Right atrium auricular region (tissue), 2 donors: ENCODE results near the gene BRIP1. TPM values are rescaled to one million over a fixed set of nuclear protein-coding genes. Genes with fewer than 3 reads are reported as not detected.
"Not testable (repeated sequence)": the region's sequence is repeated elsewhere in the genome, so short reads cannot be mapped to it uniquely, and the experiment has no call there.

Experiments
- DNase-seq: peaks from one replicate; pipeline ENCODE4 v3.0.0-alpha.2; 2019; ENCODE audit warnings: low spot score
- H3K27ac ChIP-seq, 2 donors: fragments of 200-600 bp; sonication (generic); 1 replicate in 1 of 2; 2 replicates in 1 of 2; pipeline ENCODE4 v1.5.1; 2016 to 2019
- H3K27me3 ChIP-seq, 2 donors: fragments of 200-600 bp; sonication (generic); one replicate each; pipeline versions ENCODE4 v1.5.1 to v1.6.0; 2017 to 2019
- H3K36me3 ChIP-seq: fragments of 200-600 bp; sonication (generic); one replicate; pipeline ENCODE4 v1.5.1; 2016
- H3K4me1 ChIP-seq, 2 donors: fragments of 200-600 bp; sonication (generic); one replicate each; pipeline versions ENCODE4 v1.5.1 to v1.6.0; 2017 to 2019
- H3K4me3 ChIP-seq, 2 donors: fragments of 200-600 bp; sonication (generic); 1 replicate in 1 of 2; 2 replicates in 1 of 2; pipeline ENCODE4 v1.5.1; 2017 to 2019; ENCODE audit warnings: mild to moderate bottlenecking in 1 of 2, moderate library complexity in 1 of 2
- H3K9me3 ChIP-seq, 2 donors: fragments of 200-600 bp; sonication (generic); one replicate each; pipeline ENCODE4 v1.5.1; 2019
- total RNA-seq, 2 donors: library from RNA; depleted of rRNA; stranded (reverse); fragments of >200 nt; gene quantifications; one replicate each; pipeline ENCODE4 v1.1.0, GENCODE V29; 2016
- TF ChIP-seq, protein P1 (sequence below), 2 donors: fragments of 200-600 bp; sonication (generic); IDR thresholded peaks; one replicate each; pipeline ENCODE4 v1.5.1; 2019; ENCODE audit warnings: antibody characterized with exemption in 2 of 2

BRIP1 gene
- total RNA-seq, 2 donors from 2014 or later = not detected

DNA sequence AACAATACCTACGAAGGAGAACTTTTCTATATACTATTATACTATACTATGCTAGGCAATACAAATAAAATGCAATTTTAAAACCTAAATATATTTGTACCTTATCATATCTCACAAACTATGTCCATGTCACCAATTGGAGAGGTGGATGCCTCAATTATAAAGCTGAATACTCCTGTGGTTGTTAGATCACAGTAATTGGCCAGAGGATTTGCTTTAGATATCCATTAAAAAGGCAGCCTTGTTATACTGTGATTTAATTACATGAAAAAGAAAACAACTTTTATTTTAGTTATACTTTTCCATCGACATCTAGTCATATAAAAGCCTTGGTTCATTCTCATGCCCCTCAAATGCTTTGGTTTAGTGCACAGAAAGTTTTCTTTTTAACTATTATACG, 129.3 kb downstream of the BRIP1 start:
- H3K4me1 ChIP-seq = no peaks in the 10 kb centered on the region
- H3K27ac ChIP-seq = no peak overlapping the region
- no peaks in the 10 kb centered on the region for H3K36me3 ChIP-seq
- no peak for DNase-seq
- no peak overlapping the region for H3K4me3 ChIP-seq
- TF ChIP-seq, protein P1, sequence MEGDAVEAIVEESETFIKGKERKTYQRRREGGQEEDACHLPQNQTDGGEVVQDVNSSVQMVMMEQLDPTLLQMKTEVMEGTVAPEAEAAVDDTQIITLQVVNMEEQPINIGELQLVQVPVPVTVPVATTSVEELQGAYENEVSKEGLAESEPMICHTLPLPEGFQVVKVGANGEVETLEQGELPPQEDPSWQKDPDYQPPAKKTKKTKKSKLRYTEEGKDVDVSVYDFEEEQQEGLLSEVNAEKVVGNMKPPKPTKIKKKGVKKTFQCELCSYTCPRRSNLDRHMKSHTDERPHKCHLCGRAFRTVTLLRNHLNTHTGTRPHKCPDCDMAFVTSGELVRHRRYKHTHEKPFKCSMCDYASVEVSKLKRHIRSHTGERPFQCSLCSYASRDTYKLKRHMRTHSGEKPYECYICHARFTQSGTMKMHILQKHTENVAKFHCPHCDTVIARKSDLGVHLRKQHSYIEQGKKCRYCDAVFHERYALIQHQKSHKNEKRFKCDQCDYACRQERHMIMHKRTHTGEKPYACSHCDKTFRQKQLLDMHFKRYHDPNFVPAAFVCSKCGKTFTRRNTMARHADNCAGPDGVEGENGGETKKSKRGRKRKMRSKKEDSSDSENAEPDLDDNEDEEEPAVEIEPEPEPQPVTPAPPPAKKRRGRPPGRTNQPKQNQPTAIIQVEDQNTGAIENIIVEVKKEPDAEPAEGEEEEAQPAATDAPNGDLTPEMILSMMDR (IDR thresholded peaks at IDR 0.05) = no peak
- H3K9me3 ChIP-seq = peaks cover 0 to 14% of the 10 kb centered on the region in 2 donors
- H3K27me3 ChIP-seq = no peaks in the 10 kb centered on the region

DNA sequence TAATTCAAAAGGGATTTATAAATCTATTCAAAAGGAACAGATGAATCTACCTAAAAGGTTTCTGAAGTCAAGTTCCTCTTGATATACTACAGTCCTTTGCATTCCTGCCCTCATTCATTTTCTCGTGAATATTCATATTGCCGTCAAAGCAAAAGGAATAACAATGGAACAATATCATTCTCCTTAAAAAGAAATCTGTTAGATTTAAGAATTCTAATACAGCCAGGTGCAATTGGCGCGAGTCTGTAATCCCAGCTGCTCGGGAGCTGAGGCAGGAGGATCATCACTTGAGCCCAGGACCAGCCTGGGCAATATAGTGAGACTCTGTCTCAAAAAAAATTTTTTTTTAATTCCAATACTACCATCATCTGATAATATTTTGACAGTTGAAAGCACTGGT, 130.3 kb downstream of the BRIP1 start:
- DNase-seq = no peak
- TF ChIP-seq, protein P1 (IDR thresholded peaks at IDR 0.05) = no peak

DNA sequence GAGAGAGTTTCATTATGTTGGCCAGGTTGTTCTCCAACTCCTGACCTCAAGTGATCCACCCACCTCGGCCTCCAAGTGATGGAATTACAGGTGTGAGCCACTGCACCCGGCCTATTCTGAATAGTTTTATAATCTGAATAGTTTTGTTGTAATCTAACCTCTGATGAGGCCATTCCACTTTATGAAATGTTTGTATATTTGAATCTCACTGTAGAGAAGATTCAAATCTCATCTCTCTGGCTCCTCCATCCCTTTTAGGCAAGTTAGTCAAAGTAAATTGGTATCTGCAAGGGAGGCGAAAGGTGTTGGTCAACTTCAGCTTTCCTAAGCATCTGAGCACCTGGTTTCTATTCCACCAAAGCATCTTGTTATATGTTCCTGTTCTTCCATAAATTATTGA, 131.2 kb downstream of the BRIP1 start:
- Histone ChIP-seq H3K36me3 (no peaks in the 10 kb centered on the region), H3K27ac (no peak overlapping the region), H3K27me3 (no peaks in the 10 kb centered on the region), H3K4me3 (no peak overlapping the region), H3K9me3 (peaks cover 0 to 6% of the 10 kb centered on the region in 2 donors), H3K4me1 (no peaks in the 10 kb centered on the region)
- DNase-seq = no peak
- TF ChIP-seq, protein P1 (IDR thresholded peaks at IDR 0.05) = no peak

More for the DNA sequence above, 130.3 kb downstream of the BRIP1 start:
- Histone ChIP-seq H3K27me3 (no peaks in the 10 kb centered on the region), H3K9me3 (peaks cover 0 to 14% of the 10 kb centered on the region in 2 donors), H3K4me1 (no peaks in the 10 kb centered on the region), H3K4me3 (no peak overlapping the region), H3K36me3 (no peaks in the 10 kb centered on the region), H3K27ac (no peak overlapping the region)

DNA sequence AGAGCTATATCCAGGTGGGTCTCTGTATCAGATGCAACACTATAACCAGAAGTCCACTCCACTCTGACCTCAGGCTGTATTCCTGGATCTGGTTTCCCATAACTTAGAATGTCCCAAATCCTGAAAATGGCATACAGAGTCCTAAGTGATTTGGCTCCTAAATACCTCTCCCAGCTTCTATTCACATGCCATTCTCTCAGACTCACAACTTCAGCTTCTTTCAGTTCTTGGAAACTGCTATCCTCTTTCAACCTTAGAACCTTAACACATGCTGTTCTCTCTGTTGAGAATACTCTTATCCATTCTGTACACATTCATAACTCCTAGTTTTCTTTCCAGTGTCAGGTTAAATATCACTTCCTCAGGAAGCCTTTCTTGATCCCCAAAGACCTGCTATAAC, 132.0 kb downstream of the BRIP1 start:
- no peak overlapping the region for H3K27ac ChIP-seq
- no peaks in the 10 kb centered on the region for H3K9me3 ChIP-seq
- no peaks in the 10 kb centered on the region for H3K27me3 ChIP-seq
- H3K4me1 ChIP-seq = no peaks in the 10 kb centered on the region
- no peak for DNase-seq
- TF ChIP-seq, protein P1 (IDR thresholded peaks at IDR 0.05) = no peak
- no peaks in the 10 kb centered on the region for H3K36me3 ChIP-seq
- no peak overlapping the region for H3K4me3 ChIP-seq

DNA sequence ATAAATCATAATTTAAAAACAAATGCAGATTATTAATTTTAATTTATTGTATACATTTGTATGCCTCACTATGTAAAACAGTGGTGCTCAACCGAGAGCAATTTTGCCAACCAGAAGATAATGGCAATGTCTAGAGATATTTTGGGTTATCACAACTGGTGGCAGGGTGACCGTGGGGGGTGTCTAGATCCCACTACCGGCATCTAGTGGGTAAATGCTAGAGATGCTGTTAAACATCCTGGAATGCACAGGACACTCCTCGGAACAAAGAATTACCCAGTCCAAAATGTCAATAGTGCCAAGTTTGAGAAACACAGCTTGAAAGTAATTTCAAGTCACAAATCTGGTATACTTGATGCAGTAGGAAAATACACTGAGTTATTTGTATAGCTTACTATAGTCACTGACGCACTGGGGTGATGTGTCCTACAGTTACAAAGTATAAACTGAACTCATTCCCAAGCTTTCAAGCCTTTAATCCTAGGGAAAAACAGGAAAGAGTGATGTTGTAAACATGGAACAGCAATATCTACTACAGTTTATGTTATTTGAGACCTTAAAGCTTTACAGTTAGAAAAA, 133.5 kb downstream of the BRIP1 start:
- Histone ChIP-seq H3K27ac (no peak overlapping the region), H3K4me3 (no peak overlapping the region), H3K36me3 (no peaks in the 10 kb centered on the region), H3K27me3 (no peaks in the 10 kb centered on the region), H3K9me3 (no peaks in the 10 kb centered on the region), H3K4me1 (no peaks in the 10 kb centered on the region)
- TF ChIP-seq, protein P1 (IDR thresholded peaks at IDR 0.05) = no peak
- DNase-seq = no peak

DNA sequence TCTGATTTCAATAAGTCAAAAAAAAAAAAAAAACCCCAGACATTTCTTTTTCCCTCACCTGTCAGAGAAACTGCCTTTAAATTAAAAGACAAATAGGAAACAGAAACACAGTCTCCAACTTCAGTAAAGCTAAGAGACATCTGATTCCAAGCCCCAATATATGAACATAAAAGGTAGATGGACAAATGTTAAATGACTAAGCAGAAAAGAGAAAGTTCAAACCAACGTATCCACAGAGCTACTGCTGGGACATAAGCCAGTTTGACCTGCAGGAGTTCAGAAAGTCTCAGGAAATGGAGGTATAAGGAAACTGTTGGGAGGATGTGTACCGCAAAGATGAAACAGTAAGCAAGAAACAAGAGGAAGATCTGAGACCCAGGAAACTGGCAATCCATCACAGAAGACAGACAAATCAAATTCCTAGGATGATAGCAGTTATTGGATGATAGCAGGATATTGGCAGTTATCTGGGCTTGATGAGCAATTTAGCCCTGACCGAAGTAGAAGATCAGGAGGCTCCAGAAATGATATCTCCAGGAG, 135.0 kb downstream of the BRIP1 start:
- TF ChIP-seq, protein P1 (IDR thresholded peaks at IDR 0.05) = no peak
- no peaks in the 10 kb centered on the region for H3K4me1 ChIP-seq
- no peak overlapping the region for H3K27ac ChIP-seq
- no peaks in the 10 kb centered on the region for H3K9me3 ChIP-seq
- DNase-seq = no peak
- no peak overlapping the region for H3K4me3 ChIP-seq
- H3K36me3 ChIP-seq = no peaks in the 10 kb centered on the region
- no peaks in the 10 kb centered on the region for H3K27me3 ChIP-seq

DNA sequence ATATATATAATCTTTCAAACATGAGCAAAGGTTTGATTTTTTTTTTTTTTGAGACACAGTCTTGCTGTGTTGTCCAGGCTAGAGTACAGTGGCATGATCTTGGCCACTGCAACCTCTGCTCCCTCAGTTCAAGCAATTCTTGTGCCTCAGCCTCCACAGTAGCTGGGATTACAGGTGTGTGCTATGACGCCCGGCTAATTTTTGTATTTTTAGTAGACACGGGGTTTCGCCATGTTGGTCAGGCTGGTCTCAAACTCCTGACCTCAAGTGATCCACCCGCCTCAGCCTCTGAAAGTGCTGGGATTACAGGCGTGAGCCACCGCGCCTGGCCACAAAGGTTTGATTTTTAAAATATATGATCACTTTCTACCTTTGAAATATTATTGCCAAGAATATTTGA, 135.5 kb downstream of the BRIP1 start:
- not testable (repeated sequence) for H3K27ac ChIP-seq, DNase-seq, H3K27me3 ChIP-seq, H3K4me1 ChIP-seq, H3K9me3 ChIP-seq, H3K4me3 ChIP-seq, H3K36me3 ChIP-seq
